Loucy (cell line): ENCODE data around the gene MICU1.

Source experiments
- CTCF ChIP-seq: fragments of 200-600 bp; sonication (generic); conservative IDR thresholded peaks from 2 replicates; pipeline ENCODE4 v1.5.1; 2014; ENCODE audit warnings: mild to moderate bottlenecking, antibody characterized with exemption, low read length
- EZH2phosphoT487 ChIP-seq: fragments of 200-600 bp; IDR thresholded peaks from 2 replicates; pipeline ENCODE4 v1.6.1; 2018; ENCODE audit warnings: antibody characterized with exemption, mild to moderate bottlenecking, moderate library complexity, borderline replicate concordance

DNA sequence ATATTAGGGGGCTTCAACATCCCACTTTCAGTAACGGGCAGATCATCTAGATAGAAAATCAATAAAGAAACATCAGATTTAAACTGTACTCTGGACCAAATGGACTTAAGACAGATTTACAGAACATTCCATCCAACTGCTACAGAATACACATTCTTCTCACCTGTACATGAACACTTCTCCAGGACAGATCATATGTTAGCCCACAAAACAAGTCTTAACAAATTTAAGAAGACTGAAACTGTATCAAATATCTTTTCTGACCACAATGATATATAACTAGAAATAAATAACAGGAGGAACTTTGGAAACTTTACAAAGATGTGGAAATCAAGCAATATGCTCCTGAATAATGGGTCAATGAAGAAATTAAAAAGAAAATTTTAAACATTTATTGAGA is 86.7 kb downstream of the MICU1 start:
- TF ChIP-seq CTCF (no peak), EZH2phosphoT487 (no peak)
